ENCODE results near the gene OSBP.

Gene OSBP

GRCh38 chr11:59615120-59615636, 396 bp downstream of the OSBP start:
- TF ChIP-seq CTCF (IDR thresholded peaks at IDR 0.05; ENCODE audit: low read depth, low read length), result no peak
- no peak for DNase-seq (ENCODE audit: extremely low read depth, low read depth)

- no peak for TF ChIP-seq CTCF (IDR thresholded peaks at IDR 0.05; ENCODE audit: low read depth, low read length)
- no peak for DNase-seq (ENCODE audit: extremely low read depth, low read depth)
These were observed 1.1 kb downstream of the OSBP start for GRCh38 chr11:59614277-59615119.

- peak; percentile 7 for DNase-seq (ENCODE audit: extremely low read depth, low read depth)
- TF ChIP-seq CTCF (IDR thresholded peaks at IDR 0.05; ENCODE audit: low read depth, low read length), result no peak
These were observed 3.7 kb downstream of the OSBP start for GRCh38 chr11:59611570-59612565.

- TF ChIP-seq CTCF (IDR thresholded peaks at IDR 0.05; ENCODE audit: low read depth, low read length), result no peak
- no peak for DNase-seq (ENCODE audit: extremely low read depth, low read depth)
These were observed 5.3 kb downstream of the OSBP start for GRCh38 chr11:59610289-59610688.

- no peak for TF ChIP-seq CTCF (IDR thresholded peaks at IDR 0.05; ENCODE audit: low read depth, low read length)
- no peak for DNase-seq (ENCODE audit: extremely low read depth, low read depth)
These were observed 7.7 kb downstream of the OSBP start for GRCh38 chr11:59607703-59608454.

- TF ChIP-seq CTCF (IDR thresholded peaks at IDR 0.05; ENCODE audit: low read depth, low read length), result no peak
- DNase-seq (ENCODE audit: extremely low read depth, low read depth), result no peak
These were observed 13.1 kb downstream of the OSBP start for GRCh38 chr11:59602432-59602831.

Measured in AG09319 (cell line).